Measurements from ENCODE around the gene ICAM5.

Gene ICAM5

DNA sequence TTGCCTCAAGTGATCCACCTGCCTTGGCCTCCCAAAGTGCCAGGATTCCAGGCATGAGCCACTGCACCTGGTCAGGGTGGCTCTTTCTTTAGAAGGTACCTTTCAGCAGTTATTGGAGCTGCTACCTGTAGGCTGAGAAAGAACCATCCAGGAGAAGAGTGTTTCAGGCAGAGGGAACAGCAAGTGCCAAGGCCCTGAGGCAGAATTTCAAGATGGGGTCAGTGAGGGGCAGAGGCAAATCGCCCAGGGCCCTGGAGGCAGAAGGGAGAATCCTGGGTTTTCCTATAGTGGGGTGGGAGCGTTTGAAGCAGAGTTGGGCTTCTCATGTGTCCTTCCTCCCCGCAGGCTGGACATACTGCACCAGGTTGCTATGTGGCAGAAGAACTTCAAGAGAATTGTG is 35.5 kb upstream of the ICAM5 start:
- no peak overlapping the region for H3K23ac ChIP-seq (ENCODE audit: low read depth, low read length, poor library complexity)
- no peak overlapping the region for H2BK120ac ChIP-seq (ENCODE audit: low read depth, low read length)

DNA sequence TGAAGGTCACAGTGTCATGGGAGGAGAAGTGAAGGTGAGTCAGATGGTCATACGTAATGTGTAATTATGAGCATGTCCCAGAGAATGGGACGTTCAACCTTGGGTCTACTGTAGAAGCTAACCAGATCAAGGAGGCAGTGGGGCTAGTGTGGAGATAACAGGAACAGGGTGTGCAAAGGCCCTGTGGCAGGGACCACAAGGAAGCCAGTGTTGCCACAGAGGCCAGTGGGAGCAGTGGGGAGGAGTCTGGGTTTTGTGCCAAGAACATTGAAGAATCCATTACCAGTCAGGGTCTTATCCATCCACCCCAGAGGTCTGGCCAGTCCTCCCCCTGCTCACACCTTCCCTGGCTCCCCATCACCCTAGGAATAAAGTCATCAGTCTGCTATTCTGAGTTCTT is 34.4 kb upstream of the ICAM5 start:
- no peak overlapping the region for H3K27ac ChIP-seq (replicated peaks; ENCODE audit: low read length)
- H3K36me3 ChIP-seq (replicated peaks in 1 of 2; ENCODE audit: control insufficient read depth in 2 of 2, insufficient read depth in 2 of 2, low read length in 2 of 2): peaks cover 30 to 62% of the 10 kb centered on the region in 2 donors
- H3K4me3 ChIP-seq (ENCODE audit: low read length in 2 of 2): no peak overlapping the region
- H3K4me1 ChIP-seq (ENCODE audit: control insufficient read depth in 2 of 2, insufficient read depth in 1 of 2, low read depth in 1 of 2, low read length in 2 of 2): peaks cover 5 to 6% of the 10 kb centered on the region in 2 donors
- no peak overlapping the region for H3K14ac ChIP-seq (ENCODE audit: low read length)
- H3K79me1 ChIP-seq (ENCODE audit: low read depth, low read length): peaks cover 3% of the 10 kb centered on the region
- H2BK5ac ChIP-seq (ENCODE audit: low read length): no peak overlapping the region
- no peak overlapping the region for H3K18ac ChIP-seq (ENCODE audit: low read length)
- peaks cover 0 to 2% of the 10 kb centered on the region in 2 donors for H3K9me3 ChIP-seq (replicated peaks in 1 of 2; ENCODE audit: control insufficient read depth in 2 of 2, insufficient read depth in 1 of 2, low read depth in 1 of 2, low read length in 2 of 2)
- no peak overlapping the region for H3K9ac ChIP-seq (ENCODE audit: low read depth, low read length, poor library complexity)
- H2AFZ ChIP-seq (ENCODE audit: low read length): no peak overlapping the region
- H2BK15ac ChIP-seq (ENCODE audit: low read length): no peak overlapping the region
- no peak overlapping the region for H3K23ac ChIP-seq (ENCODE audit: low read depth, low read length, poor library complexity)
- no peak overlapping the region for H3K4me2 ChIP-seq (ENCODE audit: insufficient read depth, low read length, poor library complexity, severe bottlenecking)
- H2BK12ac ChIP-seq (ENCODE audit: low read length): no peak overlapping the region
- no CpG with 5 or more reads among the region's 2 CpGs for WGBS, 2 donors (ENCODE audit: extremely low coverage in 2 of 2, insufficient read length in 2 of 2, insufficient replicate concordance in 1 of 2)
- no peak overlapping the region for H4K8ac ChIP-seq (ENCODE audit: low read depth, low read length)
- no peak overlapping the region for H2BK120ac ChIP-seq (ENCODE audit: low read depth, low read length)
- H3K4ac ChIP-seq (ENCODE audit: low read length): no peak overlapping the region
- H4K91ac ChIP-seq (ENCODE audit: low read depth, low read length, poor library complexity): no peak overlapping the region
- no peak overlapping the region for H2AK5ac ChIP-seq (ENCODE audit: low read depth, low read length)
- no peak for DNase-seq (ENCODE audit: low spot score)
- H3K27me3 ChIP-seq (ENCODE audit: control insufficient read depth in 3 of 3, insufficient read depth in 3 of 3, low read depth in 1 of 3, low read length in 3 of 3): no peaks in the 10 kb centered on the region

More for the DNA sequence above, 35.5 kb upstream of the ICAM5 start:
- H3K14ac ChIP-seq (ENCODE audit: low read length): no peak overlapping the region
- H2AK5ac ChIP-seq (ENCODE audit: low read depth, low read length): no peak overlapping the region
- H3K4me1 ChIP-seq (ENCODE audit: control insufficient read depth in 2 of 2, insufficient read depth in 1 of 2, low read depth in 1 of 2, low read length in 2 of 2): peaks cover 5 to 6% of the 10 kb centered on the region in 2 donors
- no CpG with 5 or more reads among the region's 3 CpGs for WGBS, 2 donors (ENCODE audit: extremely low coverage in 2 of 2, insufficient read length in 2 of 2, insufficient replicate concordance in 1 of 2)
- H4K91ac ChIP-seq (ENCODE audit: low read depth, low read length, poor library complexity): no peak overlapping the region
- H3K9me3 ChIP-seq (replicated peaks in 1 of 2; ENCODE audit: control insufficient read depth in 2 of 2, insufficient read depth in 1 of 2, low read depth in 1 of 2, low read length in 2 of 2): peaks cover 0 to 2% of the 10 kb centered on the region in 2 donors
- no peaks in the 10 kb centered on the region for H3K27me3 ChIP-seq (ENCODE audit: control insufficient read depth in 3 of 3, insufficient read depth in 3 of 3, low read depth in 1 of 3, low read length in 3 of 3)
- no peak overlapping the region for H3K4me2 ChIP-seq (ENCODE audit: insufficient read depth, low read length, poor library complexity, severe bottlenecking)
- H3K36me3 ChIP-seq (replicated peaks in 1 of 2; ENCODE audit: control insufficient read depth in 2 of 2, insufficient read depth in 2 of 2, low read length in 2 of 2): peaks cover 27 to 52% of the 10 kb centered on the region in 2 donors
- no peak overlapping the region for H3K4ac ChIP-seq (ENCODE audit: low read length)
- no peak overlapping the region for H2AFZ ChIP-seq (ENCODE audit: low read length)
- no peak overlapping the region for H3K9ac ChIP-seq (ENCODE audit: low read depth, low read length, poor library complexity)
- no peak overlapping the region for H2BK5ac ChIP-seq (ENCODE audit: low read length)
- peaks cover 3% of the 10 kb centered on the region for H3K79me1 ChIP-seq (ENCODE audit: low read depth, low read length)
- no peak overlapping the region for H4K8ac ChIP-seq (ENCODE audit: low read depth, low read length)
- DNase-seq (ENCODE audit: low spot score): no peak
- H2BK12ac ChIP-seq (ENCODE audit: low read length): no peak overlapping the region
- H3K4me3 ChIP-seq (ENCODE audit: low read length in 2 of 2): no peak overlapping the region
- no peak overlapping the region for H3K18ac ChIP-seq (ENCODE audit: low read length)
- no peak overlapping the region for H2BK15ac ChIP-seq (ENCODE audit: low read length)
- H3K27ac ChIP-seq (replicated peaks; ENCODE audit: low read length): no peak overlapping the region

DNA sequence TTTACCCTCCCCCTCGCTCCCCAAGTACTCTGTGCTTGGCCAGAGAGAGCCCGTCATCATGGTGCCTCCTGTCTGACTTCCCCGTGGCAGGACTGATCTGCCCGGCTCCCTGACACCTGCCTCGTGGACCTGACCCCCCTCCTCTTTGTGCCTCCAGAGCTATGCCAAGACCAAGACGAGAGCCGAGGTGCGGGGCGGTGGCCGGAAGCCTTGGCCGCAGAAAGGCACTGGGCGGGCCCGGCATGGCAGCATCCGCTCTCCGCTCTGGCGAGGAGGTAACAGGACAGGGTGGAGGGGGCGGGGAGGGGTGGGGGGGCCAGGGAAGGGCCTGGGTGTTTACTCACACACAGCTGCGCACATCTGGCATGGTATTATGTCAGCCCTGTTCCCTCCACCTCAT is 33.2 kb upstream of the ICAM5 start:
- H3K4ac ChIP-seq (ENCODE audit: low read length): no peak overlapping the region
- no peak overlapping the region for H2BK120ac ChIP-seq (ENCODE audit: low read depth, low read length)
- H3K79me1 ChIP-seq (ENCODE audit: low read depth, low read length): peaks cover 3% of the 10 kb centered on the region
- H2BK5ac ChIP-seq (ENCODE audit: low read length): no peak overlapping the region
- peaks cover 5 to 6% of the 10 kb centered on the region in 2 donors for H3K4me1 ChIP-seq (ENCODE audit: control insufficient read depth in 2 of 2, insufficient read depth in 1 of 2, low read depth in 1 of 2, low read length in 2 of 2)
- peaks cover 0 to 2% of the 10 kb centered on the region in 2 donors for H3K9me3 ChIP-seq (replicated peaks in 1 of 2; ENCODE audit: control insufficient read depth in 2 of 2, insufficient read depth in 1 of 2, low read depth in 1 of 2, low read length in 2 of 2)
- WGBS, 2 donors (ENCODE audit: extremely low coverage in 2 of 2, insufficient read length in 2 of 2, insufficient replicate concordance in 1 of 2): no CpG with 5 or more reads among the region's 18 CpGs
- H3K9ac ChIP-seq (ENCODE audit: low read depth, low read length, poor library complexity): no peak overlapping the region
- no peak overlapping the region for H3K18ac ChIP-seq (ENCODE audit: low read length)
- H2AK5ac ChIP-seq (ENCODE audit: low read depth, low read length): no peak overlapping the region
- H2AFZ ChIP-seq (ENCODE audit: low read length): no peak overlapping the region
- H3K23ac ChIP-seq (ENCODE audit: low read depth, low read length, poor library complexity): no peak overlapping the region
- no peak overlapping the region for H3K4me2 ChIP-seq (ENCODE audit: insufficient read depth, low read length, poor library complexity, severe bottlenecking)
- no peaks in the 10 kb centered on the region for H3K27me3 ChIP-seq (ENCODE audit: control insufficient read depth in 3 of 3, insufficient read depth in 3 of 3, low read depth in 1 of 3, low read length in 3 of 3)
- H3K14ac ChIP-seq (ENCODE audit: low read length): no peak overlapping the region
- DNase-seq (ENCODE audit: low spot score): no peak
- no peak overlapping the region for H3K27ac ChIP-seq (replicated peaks; ENCODE audit: low read length)
- no peak overlapping the region for H2BK12ac ChIP-seq (ENCODE audit: low read length)
- no peak overlapping the region for H2BK15ac ChIP-seq (ENCODE audit: low read length)
- no peak overlapping the region for H3K4me3 ChIP-seq (ENCODE audit: low read length in 2 of 2)
- peaks cover 30 to 62% of the 10 kb centered on the region in 2 donors for H3K36me3 ChIP-seq (replicated peaks in 1 of 2; ENCODE audit: control insufficient read depth in 2 of 2, insufficient read depth in 2 of 2, low read length in 2 of 2)
- H4K91ac ChIP-seq (ENCODE audit: low read depth, low read length, poor library complexity): no peak overlapping the region
- no peak overlapping the region for H4K8ac ChIP-seq (ENCODE audit: low read depth, low read length)

DNA sequence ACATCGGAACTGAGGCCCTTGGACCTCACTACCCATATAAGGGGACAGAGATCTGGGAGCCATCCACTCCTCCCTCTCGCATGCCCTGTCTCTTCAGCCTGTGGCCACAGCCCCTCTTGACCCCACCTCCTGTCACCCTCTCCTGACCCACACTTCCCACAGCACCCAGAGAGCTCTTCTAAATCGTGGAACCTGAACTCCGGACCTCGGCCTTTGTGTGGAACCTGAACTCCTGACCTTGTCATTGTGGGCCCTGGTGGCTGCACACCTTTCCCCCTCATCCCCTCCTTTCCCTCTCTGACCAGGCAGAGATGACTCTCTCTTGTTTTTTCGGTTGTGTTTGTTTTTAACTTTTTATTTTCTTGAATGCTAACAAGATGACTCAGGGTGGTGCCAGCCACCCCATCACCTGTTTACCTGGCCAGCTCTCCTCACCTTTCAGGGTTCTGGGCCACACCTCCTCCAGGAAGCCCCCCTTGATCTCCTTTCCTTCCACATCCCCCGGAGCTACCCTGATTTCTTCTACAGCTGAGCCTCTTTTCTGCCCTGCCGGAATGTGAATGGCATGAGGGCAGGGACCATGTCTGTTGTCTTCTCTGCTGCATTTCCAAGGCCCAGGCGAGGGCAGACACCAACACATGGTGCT is 32.7 kb upstream of the ICAM5 start:
- Histone ChIP-seq H3K36me3 (replicated peaks in 1 of 2; ENCODE audit: control insufficient read depth in 2 of 2, insufficient read depth in 2 of 2, low read length in 2 of 2) (peaks cover 30 to 62% of the 10 kb centered on the region in 2 donors), H3K9ac (ENCODE audit: low read depth, low read length, poor library complexity) (no peak overlapping the region), H4K8ac (ENCODE audit: low read depth, low read length) (no peak overlapping the region), H3K27me3 (ENCODE audit: control insufficient read depth in 3 of 3, insufficient read depth in 3 of 3, low read depth in 1 of 3, low read length in 3 of 3) (no peaks in the 10 kb centered on the region), H3K9me3 (replicated peaks in 1 of 2; ENCODE audit: control insufficient read depth in 2 of 2, insufficient read depth in 1 of 2, low read depth in 1 of 2, low read length in 2 of 2) (peaks cover 0 to 2% of the 10 kb centered on the region in 2 donors), H3K4me1 (ENCODE audit: control insufficient read depth in 2 of 2, insufficient read depth in 1 of 2, low read depth in 1 of 2, low read length in 2 of 2) (peaks cover 5 to 6% of the 10 kb centered on the region in 2 donors), H3K4me2 (ENCODE audit: insufficient read depth, low read length, poor library complexity, severe bottlenecking) (no peak overlapping the region), H3K79me1 (ENCODE audit: low read depth, low read length) (peaks cover 3% of the 10 kb centered on the region), H2BK120ac (ENCODE audit: low read depth, low read length) (no peak overlapping the region), H2AK5ac (ENCODE audit: low read depth, low read length) (no peak overlapping the region), H2BK12ac (ENCODE audit: low read length) (no peak overlapping the region), H2BK15ac (ENCODE audit: low read length) (no peak overlapping the region), H3K27ac (replicated peaks; ENCODE audit: low read length) (no peak overlapping the region), H2AFZ (ENCODE audit: low read length) (no peak overlapping the region), H3K4me3 (ENCODE audit: low read length in 2 of 2) (no peak overlapping the region), H3K14ac (ENCODE audit: low read length) (no peak overlapping the region), H2BK5ac (ENCODE audit: low read length) (no peak overlapping the region), H3K18ac (ENCODE audit: low read length) (no peak overlapping the region), H4K91ac (ENCODE audit: low read depth, low read length, poor library complexity) (no peak overlapping the region), H3K23ac (ENCODE audit: low read depth, low read length, poor library complexity) (no peak overlapping the region), H3K4ac (ENCODE audit: low read length) (no peak overlapping the region)
- DNase-seq (ENCODE audit: low spot score): no peak
- WGBS, 2 donors (ENCODE audit: extremely low coverage in 2 of 2, insufficient read length in 2 of 2, insufficient replicate concordance in 1 of 2): no CpG with 5 or more reads among the region's 9 CpGs

Data from neuronal stem cell (in vitro differentiated cells).